ENCODE data around the gene PER2.
"Not testable (repeated sequence)": the region's sequence is repeated elsewhere in the genome, so short reads cannot be mapped to it uniquely, and the experiment has no call there.

PER2 gene, protein sequence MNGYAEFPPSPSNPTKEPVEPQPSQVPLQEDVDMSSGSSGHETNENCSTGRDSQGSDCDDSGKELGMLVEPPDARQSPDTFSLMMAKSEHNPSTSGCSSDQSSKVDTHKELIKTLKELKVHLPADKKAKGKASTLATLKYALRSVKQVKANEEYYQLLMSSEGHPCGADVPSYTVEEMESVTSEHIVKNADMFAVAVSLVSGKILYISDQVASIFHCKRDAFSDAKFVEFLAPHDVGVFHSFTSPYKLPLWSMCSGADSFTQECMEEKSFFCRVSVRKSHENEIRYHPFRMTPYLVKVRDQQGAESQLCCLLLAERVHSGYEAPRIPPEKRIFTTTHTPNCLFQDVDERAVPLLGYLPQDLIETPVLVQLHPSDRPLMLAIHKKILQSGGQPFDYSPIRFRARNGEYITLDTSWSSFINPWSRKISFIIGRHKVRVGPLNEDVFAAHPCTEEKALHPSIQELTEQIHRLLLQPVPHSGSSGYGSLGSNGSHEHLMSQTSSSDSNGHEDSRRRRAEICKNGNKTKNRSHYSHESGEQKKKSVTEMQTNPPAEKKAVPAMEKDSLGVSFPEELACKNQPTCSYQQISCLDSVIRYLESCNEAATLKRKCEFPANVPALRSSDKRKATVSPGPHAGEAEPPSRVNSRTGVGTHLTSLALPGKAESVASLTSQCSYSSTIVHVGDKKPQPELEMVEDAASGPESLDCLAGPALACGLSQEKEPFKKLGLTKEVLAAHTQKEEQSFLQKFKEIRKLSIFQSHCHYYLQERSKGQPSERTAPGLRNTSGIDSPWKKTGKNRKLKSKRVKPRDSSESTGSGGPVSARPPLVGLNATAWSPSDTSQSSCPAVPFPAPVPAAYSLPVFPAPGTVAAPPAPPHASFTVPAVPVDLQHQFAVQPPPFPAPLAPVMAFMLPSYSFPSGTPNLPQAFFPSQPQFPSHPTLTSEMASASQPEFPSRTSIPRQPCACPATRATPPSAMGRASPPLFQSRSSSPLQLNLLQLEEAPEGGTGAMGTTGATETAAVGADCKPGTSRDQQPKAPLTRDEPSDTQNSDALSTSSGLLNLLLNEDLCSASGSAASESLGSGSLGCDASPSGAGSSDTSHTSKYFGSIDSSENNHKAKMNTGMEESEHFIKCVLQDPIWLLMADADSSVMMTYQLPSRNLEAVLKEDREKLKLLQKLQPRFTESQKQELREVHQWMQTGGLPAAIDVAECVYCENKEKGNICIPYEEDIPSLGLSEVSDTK (N-terminal part only)

DNA sequence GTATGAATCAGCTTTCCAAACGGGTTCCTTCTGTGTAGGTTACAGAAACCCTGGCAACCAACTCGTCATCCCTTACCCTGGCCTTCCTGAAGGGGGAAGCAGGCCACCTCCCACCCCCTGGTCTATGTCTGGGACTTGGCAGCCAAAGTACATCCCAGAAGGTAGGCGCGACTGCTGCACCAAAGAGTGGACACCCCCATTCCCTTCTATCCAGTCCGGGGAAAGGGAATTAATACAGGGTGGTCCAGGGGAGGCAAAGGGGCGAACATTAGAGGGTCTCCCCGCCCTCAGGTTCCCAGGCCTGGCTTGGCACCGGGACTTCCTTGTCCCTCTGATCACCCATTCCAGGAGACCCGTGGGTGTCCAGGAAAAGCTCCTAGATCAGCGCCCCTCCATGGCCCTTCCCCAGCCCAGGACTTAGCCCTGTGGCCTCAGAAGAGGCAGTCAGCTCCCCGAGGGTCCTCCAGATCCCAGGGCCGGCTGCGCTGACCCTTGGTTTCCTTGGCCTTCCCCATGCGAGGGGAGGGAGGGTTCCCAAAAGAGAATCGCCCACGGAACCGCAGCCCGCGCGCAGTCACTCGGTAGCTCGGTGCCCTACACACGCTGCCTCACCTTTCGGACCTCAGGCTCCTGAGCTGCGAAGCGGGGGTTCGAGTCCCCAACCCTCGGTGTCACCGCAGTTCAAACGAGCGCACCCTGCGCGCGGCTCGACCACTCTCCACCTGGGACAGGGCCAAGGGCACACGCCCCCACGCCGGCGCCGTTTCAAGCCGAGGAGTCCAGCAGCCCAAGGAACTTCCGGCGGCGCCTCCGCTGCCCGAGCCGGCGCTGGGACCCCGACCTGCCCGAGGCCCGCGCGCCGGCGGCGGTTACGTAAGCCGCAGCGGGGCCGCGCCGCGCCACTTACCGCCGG lies at the start of gene PER2:
Gene PER2, minus strand, starts transcription at position 874 of the 913 bp plus-strand sequence. CDS start 10,674 bp downstream, outside the sequence.
- peak; percentile 22 to 40 for DNase-seq

DNA sequence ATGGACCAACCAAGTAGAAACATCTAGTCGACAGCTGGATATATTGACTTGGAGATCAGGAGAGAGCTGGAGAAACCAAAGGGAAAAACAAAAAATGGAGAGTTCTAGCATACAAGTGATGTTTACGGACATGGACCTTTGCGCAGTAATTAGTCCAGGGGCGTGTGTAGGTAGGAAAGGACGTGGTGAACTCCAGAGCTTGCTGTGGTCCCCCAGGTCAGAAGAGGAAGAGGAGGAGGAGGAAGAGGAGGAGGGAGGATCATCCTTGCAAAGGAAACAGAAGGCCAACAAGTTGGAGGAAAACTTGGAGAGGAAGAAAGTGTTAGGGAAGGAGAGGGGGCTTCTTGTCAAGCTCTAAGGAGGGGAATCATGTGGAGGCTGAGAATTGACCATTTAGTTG lies 49.4 kb upstream of the PER2 start:
- DNase-seq = no peak

DNA sequence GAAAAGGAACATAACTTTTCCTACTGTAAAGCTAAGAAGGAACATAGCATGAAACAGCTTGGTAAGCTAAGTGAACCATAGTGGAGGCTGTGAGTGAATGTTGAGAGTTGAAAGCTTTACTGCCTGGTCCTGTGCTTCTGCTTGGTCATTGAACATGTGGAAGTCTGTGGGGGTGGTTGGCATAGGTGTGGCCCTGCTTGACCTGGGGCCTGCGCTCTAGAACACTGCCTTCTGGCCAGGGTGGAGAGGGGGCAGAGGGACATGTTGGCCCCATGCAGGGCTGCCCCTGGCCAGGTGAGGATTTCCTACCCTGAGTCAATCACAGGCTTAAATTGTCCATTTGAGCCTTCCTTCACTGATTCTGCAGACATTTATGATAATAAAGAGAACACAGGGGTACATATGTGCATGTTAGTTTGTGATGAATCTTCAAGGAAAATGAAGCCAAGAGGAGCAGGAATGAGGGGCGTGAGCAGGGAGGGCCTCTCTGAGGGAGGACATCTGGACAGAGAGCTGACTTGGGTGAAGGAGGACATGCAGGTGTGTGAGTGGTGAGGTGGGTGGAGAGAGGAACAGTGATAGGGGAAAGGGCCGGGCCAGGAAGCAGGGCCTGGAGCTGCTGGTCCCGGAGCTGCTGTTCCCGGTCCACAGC lies 48.5 kb upstream of the PER2 start:
- no peak for DNase-seq

DNA sequence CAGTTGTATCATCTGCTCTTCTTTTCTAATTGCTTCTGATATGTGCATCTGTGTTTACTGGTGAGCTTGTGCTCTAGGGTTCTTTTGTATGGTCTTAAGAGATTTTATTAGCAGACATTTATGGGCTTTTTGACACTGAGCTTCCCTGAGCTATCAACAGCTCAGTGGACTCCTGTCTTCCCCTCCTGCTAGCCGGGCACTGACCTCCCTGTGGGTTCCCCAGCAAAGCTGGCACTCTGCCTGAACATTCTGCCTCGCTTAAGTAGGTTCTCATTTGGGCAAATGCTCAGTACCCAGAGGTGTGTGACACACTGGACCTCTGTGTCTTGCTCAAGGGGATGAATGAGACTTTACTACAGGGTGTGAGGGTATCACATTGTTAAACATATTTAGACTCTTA lies 47.7 kb upstream of the PER2 start:
- no peak for DNase-seq

DNA sequence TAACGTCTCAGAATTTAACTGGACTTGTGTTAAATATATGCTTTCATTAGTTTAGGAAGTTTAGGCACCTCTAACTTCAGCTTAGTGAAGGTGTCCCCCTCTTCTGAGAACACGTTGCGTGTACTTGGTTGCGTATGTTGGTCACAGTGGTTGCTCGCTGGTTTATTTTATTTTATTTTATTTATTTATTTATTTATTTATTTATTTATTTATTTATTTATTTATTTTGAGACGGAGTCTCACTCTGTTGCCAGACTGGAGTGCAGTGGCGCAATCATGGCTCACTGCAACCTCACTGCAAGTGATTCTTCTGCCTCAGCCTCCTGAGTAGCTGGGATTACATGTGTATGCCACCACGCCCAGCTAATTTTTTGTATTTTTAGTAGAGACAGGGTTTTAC lies 47.2 kb upstream of the PER2 start:
- not testable (repeated sequence) for DNase-seq

DNA sequence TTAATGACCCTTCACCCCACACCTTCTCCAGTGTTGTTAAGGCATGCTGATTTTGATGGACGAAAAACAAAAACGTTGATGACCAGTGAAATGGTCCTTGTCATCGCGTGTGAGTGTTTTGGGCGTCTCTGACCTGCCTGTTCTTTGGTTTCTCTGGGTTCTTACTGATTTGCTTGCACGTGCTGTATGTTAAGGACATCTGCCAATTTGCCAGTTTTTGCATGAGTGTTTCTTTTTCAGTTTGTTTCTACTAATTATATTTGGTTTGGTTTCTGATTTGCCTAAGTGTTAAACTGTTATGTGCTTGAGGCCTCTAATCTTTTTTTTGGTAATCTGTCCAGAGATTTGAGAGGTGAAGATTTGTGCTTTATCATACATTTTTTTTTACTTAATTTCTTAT lies 46.5 kb upstream of the PER2 start:
- no peak for DNase-seq

DNA sequence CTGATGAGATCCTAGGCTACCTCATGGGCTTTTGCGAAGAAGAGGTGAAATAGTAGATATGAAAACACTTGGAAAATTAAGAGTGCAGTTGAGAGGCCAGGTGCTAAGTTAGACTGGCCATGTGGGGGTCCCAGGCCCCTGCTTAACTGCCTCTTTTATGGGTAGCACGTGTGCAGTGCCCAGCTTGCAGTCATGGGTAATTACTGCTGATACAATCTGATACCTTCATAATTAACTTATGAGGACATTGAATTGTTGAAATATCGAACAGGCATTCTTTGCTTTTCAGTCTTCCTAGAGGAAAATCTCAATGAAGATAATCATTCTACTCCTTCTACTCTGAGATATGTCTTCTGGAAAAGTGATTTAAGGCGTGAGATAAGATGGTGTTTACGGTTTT lies 43.5 kb upstream of the PER2 start:
- no peak for DNase-seq

DNA sequence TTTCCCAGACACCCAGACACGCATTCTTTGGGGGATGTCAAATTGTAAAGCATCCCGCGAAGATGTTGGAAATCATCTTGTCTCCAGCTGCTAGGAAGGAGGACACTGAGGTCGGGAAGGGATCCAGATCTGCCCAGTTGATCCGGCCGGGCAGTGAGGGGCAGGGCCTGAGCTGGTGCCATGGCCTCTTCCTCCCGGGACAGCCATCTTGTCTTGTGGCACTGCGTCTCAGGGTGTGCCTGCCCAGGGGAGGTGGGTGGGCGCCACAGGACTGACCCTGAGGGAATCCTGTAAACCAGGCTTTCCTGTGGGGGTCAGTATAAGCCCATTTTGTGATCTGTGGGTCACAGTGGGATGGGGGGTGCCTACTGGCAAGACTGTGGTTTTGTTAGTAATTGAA lies 42.0 kb upstream of the PER2 start:
- DNase-seq = no peak

DNA sequence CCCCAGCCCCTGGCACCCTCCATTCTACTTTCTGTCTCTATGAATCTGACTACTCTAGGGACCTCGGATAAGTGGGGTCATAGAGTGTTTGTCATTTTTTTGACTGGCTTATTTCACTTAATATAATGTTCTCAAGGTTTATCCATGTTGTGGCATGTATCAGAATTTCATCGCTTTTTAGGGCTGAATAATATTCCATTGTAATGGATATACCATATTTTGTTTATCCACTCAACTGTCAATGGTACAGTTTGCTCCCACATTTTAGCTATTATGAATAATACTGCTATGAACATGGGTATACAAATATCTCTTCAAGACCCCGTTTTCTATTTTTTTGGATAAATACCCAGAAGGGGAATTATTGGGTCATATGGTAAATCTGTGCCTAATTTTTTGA lies 39.3 kb upstream of the PER2 start:
- no peak for DNase-seq

DNA sequence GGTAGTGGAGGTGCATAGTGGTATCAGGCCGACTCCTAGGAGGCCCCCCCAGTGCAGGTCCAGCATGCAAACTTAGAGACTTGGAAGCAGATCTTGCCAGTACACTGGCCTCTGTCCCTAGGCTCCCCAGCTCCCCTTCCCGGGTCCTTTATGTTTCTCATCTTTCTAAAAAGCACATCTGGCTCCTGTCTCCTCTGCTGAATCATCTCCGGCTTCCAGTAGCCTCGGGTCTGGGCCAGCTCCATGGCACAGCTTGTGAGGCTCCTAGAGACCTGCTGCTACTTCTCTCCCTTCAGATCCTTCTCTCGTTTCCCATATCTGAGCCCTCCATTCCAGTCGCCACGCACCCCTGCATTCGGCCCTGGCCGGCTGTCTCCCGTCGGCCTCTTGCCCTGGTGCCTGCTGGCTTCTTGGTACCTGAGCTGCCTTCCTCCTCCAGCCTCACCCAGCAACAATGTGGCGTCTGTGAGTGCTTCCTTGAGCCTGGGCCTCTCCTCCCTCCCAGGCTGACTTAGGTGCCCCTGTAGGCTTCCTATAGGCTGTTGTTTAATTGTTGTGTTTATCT lies 38.5 kb upstream of the PER2 start:
- DNase-seq = no peak

DNA sequence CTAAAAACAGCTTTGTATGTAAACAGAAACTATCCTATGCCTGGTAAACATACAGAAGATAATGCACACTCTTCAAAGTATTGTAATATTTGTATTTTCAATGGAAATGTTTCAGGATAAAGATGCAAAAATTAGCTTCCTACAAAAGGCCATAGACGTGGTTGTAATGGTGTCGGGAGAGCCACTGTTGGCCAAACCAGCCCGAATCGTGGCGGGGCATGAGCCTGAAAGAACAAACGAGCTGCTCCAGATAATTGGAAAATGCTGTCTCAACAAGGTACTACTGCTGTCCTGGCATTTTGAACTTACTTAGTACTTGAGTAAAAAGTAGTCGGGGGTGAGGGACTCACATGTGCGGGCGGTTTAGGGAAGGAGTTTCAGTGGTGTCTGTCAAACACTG lies 37.3 kb upstream of the PER2 start:
- DNase-seq = no peak

DNA sequence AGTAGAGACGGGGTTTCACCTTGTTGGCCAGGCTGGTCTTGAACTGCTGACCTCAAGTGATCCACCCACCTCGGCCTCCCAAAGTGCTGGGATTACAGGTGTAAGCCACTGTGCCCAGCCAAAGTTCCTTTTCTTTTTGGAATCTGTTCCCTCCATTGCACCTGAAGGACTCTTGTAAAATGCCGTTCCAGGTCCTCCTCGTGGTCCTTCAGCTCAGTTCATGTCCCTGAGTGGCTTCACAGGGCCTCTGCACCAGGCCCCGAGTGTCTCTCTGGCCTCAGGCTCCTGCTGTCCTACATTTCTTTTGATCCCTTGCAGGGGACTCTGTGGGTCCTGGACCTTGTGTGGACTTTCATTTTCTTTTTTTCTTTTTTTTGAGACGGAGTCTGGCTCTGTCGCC lies 35.8 kb upstream of the PER2 start:
- DNase-seq = not testable (repeated sequence)

DNA sequence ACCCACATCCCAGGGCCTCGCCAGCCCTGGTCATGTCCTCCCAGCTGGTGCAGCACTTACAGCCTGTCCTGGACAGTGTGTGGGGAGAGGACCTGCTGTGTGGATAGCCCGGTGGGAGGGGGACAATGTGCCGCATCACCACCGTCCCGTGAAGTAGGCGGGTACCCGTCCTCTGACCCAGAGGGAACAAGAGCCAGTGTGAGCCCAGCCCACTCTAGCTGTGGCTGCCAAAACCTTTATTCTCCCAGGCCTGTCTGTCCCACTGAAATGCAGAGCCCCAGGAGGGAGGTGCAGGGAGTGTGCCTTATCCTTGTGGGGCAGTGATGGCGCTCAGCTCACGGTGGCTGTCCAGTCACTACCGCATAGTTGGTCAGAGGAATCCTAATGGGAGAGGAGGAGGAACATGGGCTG lies 33.6 kb upstream of the PER2 start:
- no peak for DNase-seq

DNA sequence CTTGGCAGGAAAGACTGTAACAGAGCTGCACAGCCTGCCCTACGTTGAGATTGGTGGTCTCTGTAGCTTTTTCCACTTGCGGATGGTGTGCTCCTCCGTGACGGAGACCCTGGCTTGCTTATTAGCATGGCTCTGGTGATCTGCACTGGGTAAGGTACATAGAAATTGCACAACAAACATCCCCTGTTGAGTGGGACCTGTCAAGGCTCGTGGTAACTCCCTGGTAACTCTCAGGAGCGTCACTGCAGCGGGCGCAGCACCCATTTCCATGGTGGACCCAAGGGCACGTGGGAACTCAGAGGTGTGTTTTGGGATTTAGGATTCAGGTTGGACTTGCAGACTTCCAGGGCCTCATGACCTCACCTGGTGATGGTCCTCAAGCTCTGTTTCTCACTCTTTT lies 33.1 kb upstream of the PER2 start:
- DNase-seq = no peak

DNA sequence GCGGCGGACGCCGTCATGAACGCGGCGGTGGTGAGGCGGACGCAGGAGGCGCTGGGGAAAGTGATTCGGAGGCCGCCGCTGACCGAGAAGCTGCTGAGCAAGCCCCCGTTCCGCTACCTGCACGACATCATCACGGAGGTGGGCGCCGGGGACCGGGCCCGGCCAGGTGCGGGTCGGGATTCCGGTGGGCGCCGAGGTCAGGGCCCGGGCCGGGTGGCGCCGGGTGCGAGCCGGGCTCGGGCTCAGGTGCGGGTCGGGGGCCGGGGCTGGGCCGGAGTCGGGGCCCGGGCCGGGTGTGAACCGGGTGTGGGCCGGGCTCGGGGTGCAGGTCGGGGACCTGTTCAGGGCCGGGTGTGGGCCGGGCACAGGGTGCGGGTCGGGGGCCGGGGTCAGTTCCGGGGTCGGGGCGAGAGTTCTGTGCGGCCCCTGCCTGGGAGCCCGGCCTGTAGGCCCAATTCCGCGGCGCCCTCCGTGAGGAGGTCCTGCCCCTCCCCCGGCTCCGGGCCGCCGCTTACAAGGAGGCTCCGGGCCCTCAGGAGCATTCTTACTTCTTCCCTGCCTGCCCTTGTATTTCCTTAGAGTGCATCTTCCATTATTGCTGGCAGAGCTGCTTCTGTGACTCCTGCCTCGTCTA lies 32.4 kb upstream of the PER2 start:
- peak in 1 of 2 donors; percentile 3 for DNase-seq

DNA sequence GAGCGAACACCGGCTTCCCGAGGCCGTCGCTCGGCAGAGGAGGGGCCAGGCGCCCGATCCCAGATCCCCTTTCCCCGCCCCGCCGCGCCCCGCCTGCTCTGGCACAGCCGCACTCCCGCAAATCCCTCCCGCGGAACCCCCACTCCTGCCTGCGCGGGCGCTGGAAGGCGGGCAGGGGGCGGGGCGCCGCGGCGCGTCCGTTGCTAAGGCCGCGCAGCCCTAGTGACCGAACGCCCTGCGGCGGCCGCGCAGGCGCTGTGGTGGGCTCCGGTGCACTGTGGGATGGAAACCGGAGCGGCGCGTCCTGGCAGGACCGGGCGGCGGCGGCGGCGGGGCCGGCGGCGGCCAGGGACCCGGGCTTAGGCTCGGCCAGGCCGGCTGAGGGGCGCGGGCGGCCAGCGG lies 31.8 kb upstream of the PER2 start, which contains the start of gene TRAF3IP1:
Gene TRAF3IP1, plus strand, starts transcription at position 273 of the 402 bp plus-strand sequence. CDS start 145 bp downstream, outside the sequence.
- peak; percentile 80 for DNase-seq

DNA sequence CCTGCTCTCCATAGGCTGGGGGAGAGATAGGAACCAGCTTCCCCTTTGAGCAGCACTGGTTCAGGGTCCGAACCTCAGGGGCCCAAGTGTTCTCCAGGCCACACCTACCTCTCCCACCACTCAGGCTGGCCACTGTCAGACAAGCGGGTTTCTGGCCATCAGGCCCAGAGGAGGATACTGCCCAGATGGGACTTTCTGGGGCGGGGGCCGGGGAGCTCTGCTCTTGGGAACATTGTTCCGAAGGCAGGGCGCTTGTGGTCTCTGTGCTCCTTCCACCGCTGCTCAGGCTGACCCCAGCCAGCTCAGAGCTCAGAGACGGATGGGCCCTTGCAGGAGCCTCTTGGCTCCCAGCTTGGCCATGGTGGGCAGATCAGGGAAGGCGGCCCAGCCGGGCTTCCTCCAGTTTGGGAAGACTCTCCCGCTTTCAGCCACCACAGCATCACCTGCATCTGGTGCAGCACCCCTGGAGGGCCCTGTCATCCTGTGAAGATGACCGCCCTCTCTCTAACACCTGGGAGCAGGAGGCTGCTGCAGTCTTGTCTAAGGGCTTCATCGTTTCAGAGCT lies 26.7 kb upstream of the PER2 start:
- DNase-seq = no peak

DNA sequence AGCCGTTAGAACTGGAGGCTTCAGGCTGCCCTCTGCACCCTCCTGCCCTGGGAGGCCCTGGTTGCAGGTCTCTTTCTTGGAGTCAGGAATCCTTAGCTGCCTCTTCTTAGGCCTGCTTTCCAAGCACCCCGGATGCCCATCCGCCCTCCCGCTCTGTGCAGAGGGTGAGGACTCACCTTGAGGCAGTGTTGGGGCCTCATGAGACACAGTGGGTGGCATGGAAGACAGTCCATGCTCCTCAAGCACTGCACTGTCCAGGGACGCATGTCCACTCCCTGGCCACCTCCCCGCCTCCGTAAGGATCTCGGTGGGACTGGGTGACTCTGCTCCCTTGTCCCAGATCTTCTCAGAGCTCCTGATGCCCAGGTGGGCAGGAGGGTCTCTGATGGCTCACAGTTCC lies 26.2 kb upstream of the PER2 start:
- no peak for DNase-seq

DNA sequence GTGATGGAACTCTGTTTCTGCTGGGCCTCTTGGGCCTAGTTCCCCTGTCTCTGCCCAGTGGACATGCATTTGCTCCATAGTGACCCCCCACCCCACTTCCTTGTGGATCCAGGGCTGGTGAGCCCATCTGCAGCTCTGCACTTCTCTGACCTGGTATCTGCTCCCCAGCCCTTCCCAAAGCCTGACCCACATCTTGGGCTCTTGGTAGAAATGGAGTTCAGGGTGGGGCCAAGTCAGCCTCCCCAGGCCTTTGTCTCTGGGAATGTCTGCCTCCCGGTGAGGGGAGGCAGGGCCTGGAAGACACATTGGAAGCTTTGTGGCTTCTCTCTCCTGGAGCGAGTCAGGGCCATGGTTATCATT lies 25.6 kb upstream of the PER2 start:
- DNase-seq = no peak

DNA sequence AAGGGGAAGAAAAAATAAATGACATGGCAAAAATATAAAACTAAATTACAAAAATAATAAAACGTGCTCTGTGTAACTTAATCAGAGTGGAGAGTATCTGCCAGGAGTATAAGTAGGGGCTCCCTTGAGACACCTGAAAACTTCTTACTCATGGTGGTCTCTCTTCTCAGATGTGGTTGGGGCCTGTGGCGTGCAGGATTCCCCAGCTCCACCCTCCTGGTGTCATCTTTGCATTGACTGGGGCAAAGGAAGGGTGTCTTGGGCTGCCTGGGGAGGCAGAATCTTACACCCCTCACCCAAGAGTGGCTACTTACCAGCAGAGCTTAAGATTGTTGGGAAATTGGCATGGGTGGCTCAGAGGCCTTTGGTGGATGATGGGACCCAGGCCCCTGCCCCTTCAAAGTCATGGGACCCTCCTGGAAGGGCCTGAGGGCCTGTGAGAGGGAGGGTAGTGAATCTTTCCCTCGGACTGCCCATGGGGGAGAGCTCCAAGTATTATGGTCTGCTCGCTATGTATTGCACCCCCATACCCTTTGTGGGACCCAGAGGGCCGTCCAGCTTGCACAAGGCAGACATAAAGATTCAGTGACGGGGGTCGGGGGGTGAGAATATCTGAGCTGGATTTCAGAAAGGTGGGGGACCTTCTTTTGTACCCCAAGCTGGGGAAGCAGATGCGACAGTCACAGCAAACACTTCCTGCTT lies 25.0 kb upstream of the PER2 start:
- DNase-seq = no peak
